HepG2 (cell line): ENCODE results near the gene NOXO1. TPM values are rescaled to one million over a fixed set of nuclear protein-coding genes. Genes with fewer than 3 reads are reported as not detected.

Experiments used
- AKNA ChIP-seq: sonication (generic); formaldehyde crosslinking; IDR thresholded peaks from 2 replicates; pipeline ENCODE4 v1.4.0; 2020; ENCODE audit warnings: missing genetic modification reagents, borderline replicate concordance
- ARID2 ChIP-seq: sonication (generic); formaldehyde crosslinking; IDR thresholded peaks from 2 replicates; pipeline ENCODE4 v1.8.1; 2022; ENCODE audit warnings: mild to moderate bottlenecking, missing genetic modification reagents, borderline replicate concordance
- FOXA1 ChIP-seq, 2 experiments: fragments of 450-650 bp in 1 of 2; sonication (generic) in 1 of 2; formaldehyde crosslinking in 1 of 2; IDR thresholded peaks; 2 replicates each; pipeline versions ENCODE4 v1.4.0 to v1.6.1; 2016 to 2020; ENCODE audit warnings: missing genetic modification reagents in 1 of 2
- IRF2 ChIP-seq: IDR thresholded peaks from 2 replicates; pipeline ENCODE4 v1.6.1; 2018; ENCODE audit warnings: missing genetic modification reagents, missing compliant biosample characterization
- MBNL3 ChIP-seq: fragments of 250-450 bp; sonication (Bioruptor Pico); conservative IDR thresholded peaks from 2 replicates; pipeline ENCODE4 v1.8.0; 2022; ENCODE audit warnings: mild to moderate bottlenecking, inconsistent platforms
- NFE2 ChIP-seq: sonication (generic); formaldehyde crosslinking; IDR thresholded peaks from 2 replicates; pipeline ENCODE4 v1.4.0; 2020; ENCODE audit warnings: missing genetic modification reagents
- PAX8 ChIP-seq: sonication (generic); formaldehyde crosslinking; IDR thresholded peaks from 2 replicates; pipeline ENCODE4 v1.8.0; 2022; ENCODE audit warnings: mild to moderate bottlenecking, missing genetic modification reagents, borderline replicate concordance
- SCMH1 ChIP-seq: sonication (generic); formaldehyde crosslinking; IDR thresholded peaks from 2 replicates; pipeline ENCODE4 v1.9.0; 2021; ENCODE audit warnings: missing genetic modification reagents, mild to moderate bottlenecking, borderline replicate concordance
- TOPORS ChIP-seq: sonication (generic); formaldehyde crosslinking; IDR thresholded peaks from 2 replicates; pipeline ENCODE4 v1.8.0; 2023; ENCODE audit warnings: mild to moderate bottlenecking, missing genetic modification reagents
- ZBTB10 ChIP-seq: sonication (generic); formaldehyde crosslinking; IDR thresholded peaks from 2 replicates; pipeline ENCODE4 v1.4.0; 2020; ENCODE audit warnings: missing genetic modification reagents, borderline replicate concordance
- ZC3H13 ChIP-seq: sonication (generic); formaldehyde crosslinking; IDR thresholded peaks from 2 replicates; pipeline ENCODE4 v1.8.1; 2023; ENCODE audit warnings: mild to moderate bottlenecking, missing genetic modification reagents, moderate library complexity
- ZC3H4 ChIP-seq: sonication (generic); formaldehyde crosslinking; IDR thresholded peaks from 2 replicates; pipeline ENCODE4 v1.4.0; 2020; ENCODE audit warnings: missing genetic modification reagents, borderline replicate concordance
- ZFX ChIP-seq: sonication (generic); formaldehyde crosslinking; IDR thresholded peaks from 2 replicates; pipeline ENCODE4 v1.4.0; 2020; ENCODE audit warnings: mild to moderate bottlenecking, low read depth, missing genetic modification reagents, moderate library complexity
- ZNF3 ChIP-seq: IDR thresholded peaks from 2 replicates; pipeline ENCODE4 v1.7.0; 2017; ENCODE audit warnings: inconsistent platforms
- ZNF430 ChIP-seq: sonication (generic); formaldehyde crosslinking; IDR thresholded peaks from 2 replicates; pipeline ENCODE4 v1.9.0; 2021; ENCODE audit warnings: mild to moderate bottlenecking, missing genetic modification reagents
- ZNF496 ChIP-seq: sonication (generic); formaldehyde crosslinking; IDR thresholded peaks from 2 replicates; pipeline ENCODE4 v1.8.1; 2023; ENCODE audit warnings: mild to moderate bottlenecking, moderate library complexity, missing genetic modification reagents; ENCODE audit not compliant: insufficient replicate concordance
- ZNF724P ChIP-seq: sonication (generic); formaldehyde crosslinking; IDR thresholded peaks from 2 replicates; pipeline ENCODE4 v1.8.0; 2022; ENCODE audit warnings: missing genetic modification reagents, borderline replicate concordance
- ZNF891 ChIP-seq: sonication (generic); formaldehyde crosslinking; IDR thresholded peaks from 2 replicates; pipeline ENCODE4 v1.5.0; 2020; ENCODE audit warnings: mild to moderate bottlenecking, missing genetic modification reagents
- ZZZ3 ChIP-seq: sonication (generic); formaldehyde crosslinking; IDR thresholded peaks from 2 replicates; pipeline ENCODE4 v1.4.0; 2020; ENCODE audit warnings: missing genetic modification reagents, mild to moderate bottlenecking, borderline replicate concordance
- polyA plus RNA-seq, 8 experiments: library from polyadenylated mRNA; depleted of rRNA in 3 of 8; stranded (reverse) in 7 of 8; unstranded in 1 of 8; fragments of >200 nt; fragmentation: Illumina TruSeq in 4 of 8; extraction: Trizol in 4 of 8; gene quantifications; 2 replicates each; pipeline versions ENCODE4 v1.2.1 to v1.2.3, GENCODE V29; 2011 to 2016; ENCODE audit warnings: low read depth in 4 of 8, missing spikeins in 1 of 8, mixed read lengths in 1 of 8; ENCODE audit not compliant: insufficient read depth in 1 of 8
- total RNA-seq, 5 experiments: library from RNA; depleted of rRNA; stranded (reverse); fragments of >200 nt; fragmentation: Illumina TruSeq; extraction: Trizol; gene quantifications; 2 replicates each; pipeline ENCODE4 v1.2.3, GENCODE V29; 2016; ENCODE audit warnings: low read depth in 1 of 5
- TF ChIP-seq, protein P1 (sequence below): sonication (generic); formaldehyde crosslinking; IDR thresholded peaks from 2 replicates; pipeline ENCODE4 v1.4.0; 2020; ENCODE audit warnings: missing genetic modification reagents, borderline replicate concordance

The NOXO1 gene
- total and polyA plus RNA-seq, 2 of the 13 experiments (the other 11 are each of a cell fraction or from before 2014, with no cell fraction given) = 0.69 to 1.4 TPM

DNA sequence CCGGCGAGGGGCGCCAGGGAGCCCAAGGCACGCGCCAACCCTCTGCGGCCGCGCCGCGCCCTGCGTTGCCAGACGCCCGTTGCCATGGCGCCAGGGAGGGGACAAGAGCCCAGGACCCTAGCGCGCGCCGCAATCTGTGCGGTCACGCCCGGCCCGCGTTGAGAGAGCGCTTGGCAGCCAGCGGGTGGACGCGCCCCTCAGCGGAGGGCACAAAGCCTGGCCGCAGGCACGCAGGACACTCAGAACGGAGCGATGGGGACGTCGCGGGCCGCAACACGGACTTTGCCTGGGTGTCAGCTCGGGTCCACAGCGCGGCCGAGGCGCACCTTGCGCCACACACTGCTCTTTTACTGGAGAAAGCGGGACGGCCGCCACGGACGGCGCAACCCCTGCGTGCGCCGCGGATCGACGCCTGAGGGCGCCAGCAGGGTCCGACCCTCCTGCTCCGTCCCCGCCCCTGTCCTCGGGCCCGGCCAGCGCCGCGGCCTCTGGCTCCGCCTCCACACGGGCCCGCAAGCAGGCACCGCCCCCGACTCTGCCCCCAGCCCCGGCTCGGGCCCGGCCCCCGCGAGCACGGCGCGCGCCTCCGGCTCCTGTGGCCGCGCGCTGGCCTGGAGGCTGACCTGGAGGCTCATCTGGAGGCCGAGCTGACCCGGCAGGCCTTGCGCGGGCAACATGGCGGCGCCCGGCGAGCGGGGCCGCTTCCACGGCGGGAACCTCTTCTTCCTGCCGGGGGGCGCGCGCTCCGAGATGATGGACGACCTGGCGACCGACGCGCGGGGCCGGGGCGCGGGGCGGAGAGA lies 2.5 kb upstream of the NOXO1 start, which contains the start of gene GFER (continued):
- TF ChIP-seq AKNA (CRISPR knock-in tag) (no peak), SCMH1 (CRISPR knock-in tag) (no peak), NFE2 (CRISPR knock-in tag) (no peak), ARID2 (CRISPR knock-in tag) (no peak), ZNF430 (peak; percentile 59; the same call in 1 of the 2 replicates), ZBTB10 (CRISPR knock-in tag) (no peak), ZFX (CRISPR knock-in tag) (peak; percentile 86), ZNF891 (peak; percentile 12; the same call in 1 of the 2 replicates), IRF2 (CRISPR knock-in tag) (peak; percentile 18; the same call in 1 of the 2 replicates), ZC3H13 (CRISPR knock-in tag) (0 out of 2 replicates have a peak, but pooled peaks have one; percentile 14), PAX8 (CRISPR knock-in tag) (no peak), ZNF496 (CRISPR knock-in tag) (no peak), ZNF3 (CRISPR knock-in tag) (0 out of 2 replicates have a peak, but pooled peaks have one; percentile 12), MBNL3 (no peak), ZZZ3 (CRISPR knock-in tag) (no peak), TOPORS (CRISPR knock-in tag) (0 out of 2 replicates have a peak, but pooled peaks have one; percentile 32), ZNF724P (CRISPR knock-in tag) (no peak), FOXA1 (IDR thresholded peaks at IDR 0.05) (no peak), FOXA1 (CRISPR knock-in tag; IDR thresholded peaks at IDR 0.05) (peak; percentile 11; the same call in 1 of the 2 replicates), ZC3H4 (CRISPR knock-in tag) (no peak)
- TF ChIP-seq, protein P1, sequence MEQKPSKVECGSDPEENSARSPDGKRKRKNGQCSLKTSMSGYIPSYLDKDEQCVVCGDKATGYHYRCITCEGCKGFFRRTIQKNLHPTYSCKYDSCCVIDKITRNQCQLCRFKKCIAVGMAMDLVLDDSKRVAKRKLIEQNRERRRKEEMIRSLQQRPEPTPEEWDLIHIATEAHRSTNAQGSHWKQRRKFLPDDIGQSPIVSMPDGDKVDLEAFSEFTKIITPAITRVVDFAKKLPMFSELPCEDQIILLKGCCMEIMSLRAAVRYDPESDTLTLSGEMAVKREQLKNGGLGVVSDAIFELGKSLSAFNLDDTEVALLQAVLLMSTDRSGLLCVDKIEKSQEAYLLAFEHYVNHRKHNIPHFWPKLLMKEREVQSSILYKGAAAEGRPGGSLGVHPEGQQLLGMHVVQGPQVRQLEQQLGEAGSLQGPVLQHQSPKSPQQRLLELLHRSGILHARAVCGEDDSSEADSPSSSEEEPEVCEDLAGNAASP (CRISPR knock-in tag) = no peak
